CD4-positive, alpha-beta T cell (primary cell): Measurements from ENCODE around the gene KIDINS220. TPM values are rescaled to one million over a fixed set of nuclear protein-coding genes. Genes with fewer than 3 reads are reported as not detected.

Experiments
- ATAC-seq: fragments of 200-7000 bp; cut with Tn5 transposase; one replicate; pipeline ENCODE4 v1.10.0; 2022; ENCODE audit warnings: mild to moderate bottlenecking; ENCODE audit not compliant: poor library complexity
- CTCF ChIA-PET: fragments of 350-600 bp; sonication (Branson Sonifier 250); formaldehyde crosslinking; loops from one replicate; lab custom pipeline; 2021; ENCODE audit warnings: antibody characterized with exemption, inconsistent platforms; lab: Charles Lee
- POLR2A ChIA-PET: fragments of 350-600 bp; sonication (Branson Sonifier 250); formaldehyde crosslinking; loops from one replicate; lab custom pipeline; 2021; ENCODE audit warnings: antibody characterized with exemption, inconsistent platforms; lab: Charles Lee
- DNase-seq, 14 experiments: peaks; one replicate each; pipeline ENCODE4 v3.0.0-alpha.2; 2013 to 2020; ENCODE audit warnings: mixed read lengths in 2 of 14
- H3K27ac ChIP-seq, 2 donors: one replicate each; pipeline versions ENCODE4 v1.5.1 to v1.7.0; 2013; ENCODE audit warnings: low read length in 2 of 2, low read depth in 1 of 2, mild to moderate bottlenecking in 1 of 2
- H3K27me3 ChIP-seq, 2 experiments: 1 replicate in 1 of 2; 2 replicates in 1 of 2; pipeline versions ENCODE4 v1.6.1 to v1.7.0; 2013; ENCODE audit warnings: low read length in 2 of 2, control low read depth in 1 of 2, mild to moderate bottlenecking in 1 of 2, moderate library complexity in 1 of 2; ENCODE audit not compliant: insufficient read depth in 2 of 2, control insufficient read depth in 1 of 2
- H3K36me3 ChIP-seq: one replicate; pipeline ENCODE4 v1.6.1; 2013; ENCODE audit warnings: low read length, control low read depth; ENCODE audit not compliant: insufficient read depth
- H3K4me1 ChIP-seq: one replicate; pipeline ENCODE4 v1.6.1; 2013; ENCODE audit warnings: low read length, control low read depth; ENCODE audit not compliant: insufficient read depth
- H3K4me3 ChIP-seq: one replicate; pipeline ENCODE4 v1.5.1; 2013; ENCODE audit warnings: mild to moderate bottlenecking, low read length, moderate library complexity
- H3K9me3 ChIP-seq, 2 experiments: 1 replicate in 1 of 2; 2 replicates in 1 of 2; pipeline versions ENCODE4 v1.6.1 to v1.7.0; 2013; ENCODE audit warnings: low read length in 2 of 2, mild to moderate bottlenecking in 2 of 2, control low read depth in 1 of 2, moderate library complexity in 1 of 2; ENCODE audit not compliant: control insufficient read depth in 1 of 2, insufficient read depth in 1 of 2
- H3K27ac Mint-ChIP-seq: one replicate; pipeline ENCODE4 v1.8.0; 2020; ENCODE audit warnings: mixed read lengths
- H3K27me3 Mint-ChIP-seq: one replicate; pipeline ENCODE4 v1.8.0; 2021; ENCODE audit warnings: mixed read lengths
- H3K36me3 Mint-ChIP-seq: one replicate; pipeline ENCODE4 v1.8.0; 2021; ENCODE audit warnings: low read depth, mixed read lengths
- H3K4me1 Mint-ChIP-seq: one replicate; pipeline ENCODE4 v1.8.0; 2021; ENCODE audit warnings: low read depth, mixed read lengths
- H3K4me3 Mint-ChIP-seq: one replicate; pipeline ENCODE4 v1.8.0; 2020; ENCODE audit warnings: mild to moderate bottlenecking, mixed read lengths
- H3K9me3 Mint-ChIP-seq: one replicate; pipeline ENCODE4 v1.8.0; 2020; ENCODE audit warnings: mixed read lengths
- intact Hi-C, 2 experiments: fragments of 100-400 bp; cut with DNase I in 1 of 2; cut with micrococcal nuclease in 1 of 2; formaldehyde crosslinking; loops; one replicate each; pipeline versions ENCODE4 v1.15.1 to v1.9.0; 2023 to 2025; cut with DNase I, micrococcal nuclease
- total RNA-seq, 174 experiments: library from RNA in 2 of 174; stranded (reverse) in 2 of 174; gene quantifications; one replicate each; pipeline ENCODE4 v1.2.3 and lab custom pipeline; 2021 to 2026
- TF ChIP-seq, protein P1 (sequence below): fragments of 200-600 bp; IDR thresholded peaks from one replicate; pipeline ENCODE4 v1.8.0; 2022; ENCODE audit warnings: antibody characterized with exemption, mild to moderate bottlenecking

Gene KIDINS220
- total RNA-seq, 2 experiments from 2014 or later: 29.3 to 31.4 TPM

DNA sequence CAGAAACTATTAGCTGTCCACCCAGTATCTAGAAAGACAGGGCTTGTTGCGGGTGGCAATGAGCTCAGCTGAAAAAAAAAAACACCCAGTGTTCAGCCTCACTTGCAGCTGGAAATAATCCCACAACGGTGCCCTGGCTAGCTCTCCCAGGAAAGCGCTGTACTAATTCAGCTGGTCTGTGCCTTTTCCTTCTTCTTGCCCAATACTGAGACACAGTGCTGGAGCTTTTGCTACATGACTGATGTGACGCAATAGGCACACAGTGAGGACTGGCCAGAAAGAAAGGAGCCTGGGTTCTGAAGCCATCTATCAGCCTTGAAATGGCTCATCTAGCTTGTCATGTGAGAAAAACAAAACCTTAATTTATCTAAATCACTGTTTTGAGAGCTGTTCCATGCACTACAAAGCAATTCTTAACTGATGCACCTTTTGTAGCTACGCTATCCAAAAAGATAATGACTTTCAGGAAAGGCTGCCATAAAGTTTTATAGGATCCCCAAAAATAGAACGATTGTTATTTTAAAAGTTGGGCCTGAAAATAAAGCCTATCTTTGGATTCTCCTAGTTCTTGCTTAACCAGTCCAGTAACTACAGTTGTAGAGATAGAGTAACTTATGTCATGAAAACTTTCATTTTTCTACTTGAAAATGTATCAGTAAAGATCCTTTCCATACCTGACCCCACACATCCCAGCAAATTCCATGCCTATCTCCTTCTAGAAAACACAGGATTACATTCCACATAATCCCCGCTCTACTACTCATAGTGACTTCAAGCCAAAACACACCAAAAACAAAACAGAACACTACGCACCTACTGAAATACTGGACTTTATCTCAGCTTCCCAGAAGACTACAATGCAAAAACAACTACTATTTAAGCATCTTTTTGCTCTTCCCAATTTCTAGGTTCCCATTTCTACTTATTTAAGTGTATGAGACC, 15.9 kb downstream of the KIDINS220 start:
- no peak for DNase-seq
- Mint-ChIP-seq H3K4me1 (no peaks in the 10 kb centered on the region), H3K4me3 (no peak overlapping the region), H3K9me3 (no peaks in the 10 kb centered on the region), H3K36me3 (peaks cover 63% of the 10 kb centered on the region), H3K27me3 (no peaks in the 10 kb centered on the region), H3K27ac (no peak overlapping the region)
- H3K9me3 ChIP-seq: no peaks in the 10 kb centered on the region
- no peak for ATAC-seq
- no peaks in the 10 kb centered on the region for H3K27me3 ChIP-seq
- H3K4me3 ChIP-seq: no peak overlapping the region
- CTCF ChIA-PET: no interaction called here
- TF ChIP-seq, protein P1, sequence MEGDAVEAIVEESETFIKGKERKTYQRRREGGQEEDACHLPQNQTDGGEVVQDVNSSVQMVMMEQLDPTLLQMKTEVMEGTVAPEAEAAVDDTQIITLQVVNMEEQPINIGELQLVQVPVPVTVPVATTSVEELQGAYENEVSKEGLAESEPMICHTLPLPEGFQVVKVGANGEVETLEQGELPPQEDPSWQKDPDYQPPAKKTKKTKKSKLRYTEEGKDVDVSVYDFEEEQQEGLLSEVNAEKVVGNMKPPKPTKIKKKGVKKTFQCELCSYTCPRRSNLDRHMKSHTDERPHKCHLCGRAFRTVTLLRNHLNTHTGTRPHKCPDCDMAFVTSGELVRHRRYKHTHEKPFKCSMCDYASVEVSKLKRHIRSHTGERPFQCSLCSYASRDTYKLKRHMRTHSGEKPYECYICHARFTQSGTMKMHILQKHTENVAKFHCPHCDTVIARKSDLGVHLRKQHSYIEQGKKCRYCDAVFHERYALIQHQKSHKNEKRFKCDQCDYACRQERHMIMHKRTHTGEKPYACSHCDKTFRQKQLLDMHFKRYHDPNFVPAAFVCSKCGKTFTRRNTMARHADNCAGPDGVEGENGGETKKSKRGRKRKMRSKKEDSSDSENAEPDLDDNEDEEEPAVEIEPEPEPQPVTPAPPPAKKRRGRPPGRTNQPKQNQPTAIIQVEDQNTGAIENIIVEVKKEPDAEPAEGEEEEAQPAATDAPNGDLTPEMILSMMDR: no peak
- intact Hi-C loops: no loop called here
- no peak overlapping the region for H3K27ac ChIP-seq
- no peaks in the 10 kb centered on the region for H3K4me1 ChIP-seq
- POLR2A ChIA-PET: no interaction called here
- H3K36me3 ChIP-seq: peaks cover 38% of the 10 kb centered on the region

DNA sequence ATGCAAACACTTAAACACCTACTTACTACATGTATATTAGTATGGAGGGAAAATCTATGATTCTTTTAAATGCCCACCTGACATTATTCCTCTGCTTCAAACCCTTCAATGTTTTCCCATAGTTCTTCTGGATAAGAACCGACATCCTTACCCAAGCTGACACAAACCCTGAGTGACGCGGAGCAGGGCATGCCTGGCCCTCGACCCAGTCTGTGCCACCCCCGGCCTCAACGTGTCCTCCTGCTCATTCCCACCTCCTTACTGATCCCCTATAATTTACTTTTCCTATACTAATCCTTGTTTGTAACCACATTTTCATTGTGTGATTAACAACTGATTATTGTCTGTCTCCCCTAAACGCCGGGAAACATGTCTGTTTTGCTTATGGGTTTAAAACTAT, 17.5 kb downstream of the KIDINS220 start:
- peaks cover 72% of the 10 kb centered on the region for H3K36me3 Mint-ChIP-seq
- Histone ChIP-seq H3K4me1 (no peaks in the 10 kb centered on the region), H3K4me3 (no peak overlapping the region), H3K9me3 (no peaks in the 10 kb centered on the region), H3K36me3 (peaks cover 46% of the 10 kb centered on the region), H3K27me3 (no peaks in the 10 kb centered on the region), H3K27ac (no peak overlapping the region)
- no peak overlapping the region for H3K4me3 Mint-ChIP-seq
- DNase-seq: no peak
- no peaks in the 10 kb centered on the region for H3K9me3 Mint-ChIP-seq
- H3K27ac Mint-ChIP-seq: no peak overlapping the region
- ATAC-seq: no peak
- CTCF ChIA-PET: interaction anchor here (0.9 kb wide), 1 partner anchor 10 kb away, joined by 3 read pairs; no protein-coding TSS in a partner anchor
- POLR2A ChIA-PET: interaction anchor here (1.0 kb wide), 1 partner anchor 16 kb away, joined by 3 read pairs; no protein-coding TSS in a partner anchor
- no peaks in the 10 kb centered on the region for H3K27me3 Mint-ChIP-seq
- TF ChIP-seq, protein P1: no peak
- intact Hi-C loops: no loop called here
- no peaks in the 10 kb centered on the region for H3K4me1 Mint-ChIP-seq

DNA sequence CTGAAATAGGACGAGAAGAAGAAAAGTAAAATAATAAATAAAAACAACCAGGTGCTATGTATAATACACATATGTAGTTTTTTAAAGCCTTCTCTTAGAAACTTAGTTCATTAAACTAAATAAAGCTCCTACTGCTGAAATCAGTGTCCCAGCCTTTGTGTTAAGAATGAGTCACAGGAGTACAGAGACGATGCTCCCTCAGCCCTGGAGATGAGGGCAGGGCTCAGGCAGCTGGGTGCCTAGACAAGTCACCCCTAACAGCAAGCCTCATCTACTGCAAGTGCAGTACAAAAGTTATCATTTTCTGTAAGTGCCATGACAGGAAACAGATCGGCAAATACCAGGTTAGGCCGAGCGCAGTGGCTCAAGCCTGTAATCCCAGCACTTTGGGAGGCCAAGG, 18.2 kb downstream of the KIDINS220 start:
- H3K4me3 ChIP-seq: no peak overlapping the region
- DNase-seq: no peak
- H3K36me3 Mint-ChIP-seq: peaks cover 72% of the 10 kb centered on the region
- H3K27me3 ChIP-seq: no peaks in the 10 kb centered on the region
- no peak overlapping the region for H3K4me3 Mint-ChIP-seq
- H3K27me3 Mint-ChIP-seq: no peaks in the 10 kb centered on the region
- TF ChIP-seq, protein P1: no peak
- no peak overlapping the region for H3K27ac ChIP-seq
- H3K9me3 ChIP-seq: no peaks in the 10 kb centered on the region
- H3K4me1 Mint-ChIP-seq: no peaks in the 10 kb centered on the region
- peaks cover 45% of the 10 kb centered on the region for H3K36me3 ChIP-seq
- CTCF ChIA-PET: no interaction called here
- ATAC-seq: no peak
- intact Hi-C loops: no loop called here
- H3K9me3 Mint-ChIP-seq: no peaks in the 10 kb centered on the region
- no peak overlapping the region for H3K27ac Mint-ChIP-seq
- no peaks in the 10 kb centered on the region for H3K4me1 ChIP-seq
- POLR2A ChIA-PET: interaction anchor here (1.0 kb wide), 1 partner anchor 15 kb away, joined by 3 read pairs; no protein-coding TSS in a partner anchor
